ENCODE data around the gene MC3R.

DNA sequence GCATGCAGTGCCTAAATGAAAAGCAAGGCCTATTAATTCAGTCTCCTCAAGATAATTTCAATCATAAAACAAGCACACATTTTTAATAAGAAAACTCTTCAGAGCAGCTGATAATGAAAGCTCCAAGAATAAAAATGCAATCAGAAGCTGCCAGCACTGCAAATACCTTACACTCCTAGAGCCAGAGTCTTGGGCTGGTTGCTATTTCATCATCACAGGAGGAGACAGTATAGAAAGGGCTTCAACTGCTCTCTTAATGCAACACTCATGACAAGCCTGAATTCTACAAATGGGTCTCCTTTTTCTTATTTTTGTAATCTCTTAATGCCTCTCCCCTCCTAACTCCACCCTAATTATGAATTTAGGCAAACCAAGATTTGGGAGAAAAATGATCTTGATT is 11.2 kb upstream of the MC3R start:
- TF ChIP-seq CTCF (IDR thresholded peaks at IDR 0.05) (no peak), POLR2A (IDR thresholded peaks at IDR 0.05) (no peak)
